Colonic mucosa (tissue), 4 donors: ENCODE results near the gene GSTM2. TPM values are rescaled to one million over a fixed set of nuclear protein-coding genes. Genes with fewer than 3 reads are reported as not detected.

Experiments used
- DNase-seq: peaks from one replicate; pipeline ENCODE4 v3.0.0-alpha.2; 2020
- H3K27ac ChIP-seq: fragments of 200-600 bp; one replicate; pipeline ENCODE4 v1.8.0; 2021
- H3K27me3 ChIP-seq: fragments of 200-600 bp; one replicate; pipeline ENCODE4 v1.8.0; 2021
- H3K36me3 ChIP-seq: fragments of 200-600 bp; one replicate; pipeline ENCODE4 v1.8.0; 2021
- H3K4me1 ChIP-seq: fragments of 200-600 bp; one replicate; pipeline ENCODE4 v1.8.0; 2021; ENCODE audit warnings: mild to moderate bottlenecking
- H3K4me3 ChIP-seq: fragments of 200-600 bp; one replicate; pipeline ENCODE4 v1.8.0; 2021
- H3K9ac ChIP-seq, 2 donors: one replicate each; pipeline ENCODE4 v1.7.0; 2013; ENCODE audit warnings: control low read depth in 2 of 2, low read depth in 2 of 2, low read length in 2 of 2
- H3K9me3 ChIP-seq: fragments of 200-600 bp; one replicate; pipeline ENCODE4 v1.8.0; 2021
- CTCF ChIP-seq: fragments of 200-600 bp; IDR thresholded peaks from one replicate; pipeline ENCODE4 v1.8.0; 2022; ENCODE audit warnings: antibody characterized with exemption, mild to moderate bottlenecking
- intact Hi-C: fragments of 100-400 bp; cut with DNase I; formaldehyde crosslinking; loops from one replicate; pipeline ENCODE4 v1.14.1; 2022
- total RNA-seq, 2 donors: library from RNA; stranded (reverse); fragmentation: NEBNext Ultra II Directional in 1 of 2; extraction: Animal tissue kit (Norgen Biotek cat#: 25700) in 1 of 2; gene quantifications; one replicate each; pipeline ENCODE4 v1.2.1, GENCODE V29; 2021
- donor health status: healthy.
- donor health status: DM: no; HTN: no; CAD: no.
- donor health status: DM: no; HTN: no; CAD: no.

The GSTM2 gene
- total RNA-seq, 2 donors from 2014 or later = 18.5 to 20.7 TPM

- Histone ChIP-seq H3K4me3 (peak overlapping the region; percentile 70), H3K9ac (peak overlapping the region; percentile 75 to 90), H3K9me3 (no peaks in the 10 kb centered on the region), H3K4me1 (peaks cover 15% of the 10 kb centered on the region), H3K27ac (peak overlapping the region; percentile 83), H3K27me3 (no peaks in the 10 kb centered on the region), H3K36me3 (no peaks in the 10 kb centered on the region)
- intact Hi-C loops = no loop called here
- no peak for TF ChIP-seq CTCF
- DNase-seq = peak; percentile 96
Measured at GRCh38 chr1:109620841-109621286, 47.0 kb upstream of the GSTM2 start.

- peak overlapping the region; percentile 75 to 78 for H3K9ac ChIP-seq
- DNase-seq = no peak
Measured at GRCh38 chr1:109621379-109622136, 46.3 kb upstream of the GSTM2 start.

GRCh38 chr1:109622137-109622892 is 45.5 kb upstream of the GSTM2 start:
- Histone ChIP-seq H3K27me3 (no peaks in the 10 kb centered on the region), H3K4me3 (no peak overlapping the region), H3K4me1 (peaks cover 15% of the 10 kb centered on the region), H3K9ac (peak overlapping the region; percentile 75 to 78), H3K9me3 (no peaks in the 10 kb centered on the region), H3K27ac (no peak overlapping the region), H3K36me3 (no peaks in the 10 kb centered on the region)
- no peak for TF ChIP-seq CTCF
- DNase-seq = no peak
- intact Hi-C loops = no loop called here

More at GRCh38 chr1:109621379-109622136, 46.3 kb upstream of the GSTM2 start:
- Histone ChIP-seq H3K9me3 (no peaks in the 10 kb centered on the region), H3K4me1 (peaks cover 15% of the 10 kb centered on the region), H3K4me3 (peak overlapping the region; percentile 70), H3K27me3 (no peaks in the 10 kb centered on the region), H3K36me3 (no peaks in the 10 kb centered on the region), H3K27ac (peak overlapping the region; percentile 83)
- intact Hi-C loops = no loop called here
- TF ChIP-seq CTCF = no peak

- H3K9ac ChIP-seq = no peak overlapping the region
- H3K27me3 ChIP-seq = no peaks in the 10 kb centered on the region
- no peaks in the 10 kb centered on the region for H3K36me3 ChIP-seq
- no peaks in the 10 kb centered on the region for H3K9me3 ChIP-seq
- H3K27ac ChIP-seq = no peak overlapping the region
- H3K4me1 ChIP-seq = peaks cover 15% of the 10 kb centered on the region
- no peak for DNase-seq
- H3K4me3 ChIP-seq = no peak overlapping the region
- no peak for TF ChIP-seq CTCF
- intact Hi-C loops = no loop called here
Measured at GRCh38 chr1:109622895-109623294, 45.0 kb upstream of the GSTM2 start.

GRCh38 chr1:109623601-109624161 is 44.2 kb upstream of the GSTM2 start:
- Histone ChIP-seq H3K4me1 (peaks cover 11% of the 10 kb centered on the region), H3K27ac (no peak overlapping the region), H3K36me3 (no peaks in the 10 kb centered on the region), H3K9ac (peak overlapping the region in 1 of 2 donors; percentile 9), H3K4me3 (no peak overlapping the region), H3K27me3 (no peaks in the 10 kb centered on the region), H3K9me3 (no peaks in the 10 kb centered on the region)
- intact Hi-C loops = no loop called here
- TF ChIP-seq CTCF = no peak
- DNase-seq = no peak
